IMR-90 (cell line): ENCODE data around the gene CSRNP3. TPM values are rescaled to one million over a fixed set of nuclear protein-coding genes. Genes with fewer than 3 reads are reported as not detected.

Experiments used
- ATAC-seq: fragments of 200-7000 bp; cut with Tn5 transposase; 2 replicates; pipeline ENCODE4 v1.9.1; 2020; ENCODE audit warnings: low read depth, mild to moderate bottlenecking, moderate library complexity
- BruUV-seq: library from RNA; stranded (reverse); fragments of 400-500 nt; replicated peaks from 2 replicates; lab custom pipeline; 2021; lab: Mats Ljungman, UMichigan
- CTCF ChIA-PET: fragments of 300-600 bp; formaldehyde crosslinking; extraction: SDS; loops from one replicate; lab custom pipeline; 2021; ENCODE audit warnings: antibody characterized with exemption; lab: Yijun Ruan, JAX
- POLR2A ChIA-PET: fragments of 300-600 bp; sonication (Branson Sonifier 250); formaldehyde crosslinking; loops from one replicate; lab custom pipeline; 2022; ENCODE audit warnings: antibody characterized with exemption; ENCODE audit not compliant: unreplicated experiment; lab: Charles Lee
- DNase-seq: peaks from one replicate; pipeline ENCODE4 v3.0.0; 2013
- H2AFZ ChIP-seq: replicated peaks from 2 replicates; pipeline ENCODE3; 2013; ENCODE audit warnings: low read length, mild to moderate bottlenecking; ENCODE audit not compliant: poor library complexity
- H2AK5ac ChIP-seq: 2 replicates; pipeline ENCODE4 v1.6.1; 2013; ENCODE audit warnings: low read depth, low read length, inconsistent platforms
- H2AK9ac ChIP-seq: replicated peaks from 2 replicates; pipeline ENCODE3; 2013; ENCODE audit warnings: mild to moderate bottlenecking, low read depth, low read length, moderate library complexity; ENCODE audit not compliant: poor library complexity
- H2BK120ac ChIP-seq: 2 replicates; pipeline ENCODE4 v1.6.1; 2013; ENCODE audit warnings: low read depth, low read length, inconsistent platforms
- H2BK15ac ChIP-seq: 3 replicates; pipeline ENCODE4 v1.6.1; 2013; ENCODE audit warnings: low read depth, low read length, inconsistent platforms
- H2BK20ac ChIP-seq: 2 replicates; pipeline ENCODE4 v1.6.1; 2013; ENCODE audit warnings: low read depth, mild to moderate bottlenecking, inconsistent platforms, low read length, moderate library complexity
- H2BK5ac ChIP-seq: 2 replicates; pipeline ENCODE4 v1.6.1; 2013; ENCODE audit warnings: mild to moderate bottlenecking, low read depth, low read length, inconsistent platforms; ENCODE audit not compliant: poor library complexity, severe bottlenecking
- H3K14ac ChIP-seq: replicated peaks from 2 replicates; pipeline ENCODE4 v1.6.1; 2013; ENCODE audit warnings: low read depth, low read length, inconsistent platforms
- H3K18ac ChIP-seq: 2 replicates; pipeline ENCODE4 v1.6.1; 2013; ENCODE audit warnings: low read depth, low read length, control low read depth
- H3K23ac ChIP-seq: 2 replicates; pipeline ENCODE4 v1.6.1; 2013; ENCODE audit warnings: low read depth, low read length, inconsistent platforms
- H3K27ac ChIP-seq: 2 replicates; pipeline ENCODE4 v1.5.1; 2013; ENCODE audit warnings: mild to moderate bottlenecking, control low read depth, low read length; ENCODE audit not compliant: insufficient read depth
- H3K27me3 ChIP-seq: 2 replicates; pipeline ENCODE4 v1.6.1; 2013; ENCODE audit warnings: low read length; ENCODE audit not compliant: control insufficient read depth, insufficient read depth
- H3K36me3 ChIP-seq: 2 replicates; pipeline ENCODE4 v1.6.1; 2013; ENCODE audit warnings: low read length, mixed read lengths; ENCODE audit not compliant: control insufficient read depth, insufficient read depth
- H3K4ac ChIP-seq: 2 replicates; pipeline ENCODE4 v1.6.1; 2013; ENCODE audit warnings: low read depth, low read length, inconsistent platforms
- H3K4me1 ChIP-seq: 2 replicates; pipeline ENCODE4 v1.6.1; 2013; ENCODE audit warnings: low read length, mixed read lengths; ENCODE audit not compliant: control insufficient read depth, insufficient read depth
- H3K4me2 ChIP-seq: 2 replicates; pipeline ENCODE4 v1.6.1; 2013; ENCODE audit warnings: low read depth, mild to moderate bottlenecking, control low read depth, low read length, moderate library complexity
- H3K4me3 ChIP-seq: 2 replicates; pipeline ENCODE4 v1.5.1; 2013; ENCODE audit warnings: low read depth, mild to moderate bottlenecking, control low read depth, low read length, moderate library complexity; ENCODE audit not compliant: insufficient read depth
- H3K56ac ChIP-seq: 2 replicates; pipeline ENCODE4 v1.6.1; 2013; ENCODE audit warnings: low read length, inconsistent platforms; ENCODE audit not compliant: insufficient read depth; ENCODE audit errors: extremely low read depth
- H3K79me1 ChIP-seq, 2 experiments: 2 replicates each; pipeline ENCODE4 v1.6.1; 2013; ENCODE audit warnings: low read length in 2 of 2, inconsistent platforms in 1 of 2, low read depth in 1 of 2
- H3K9ac ChIP-seq: 2 replicates; pipeline ENCODE4 v1.6.1; 2013; ENCODE audit warnings: low read depth, low read length, control low read depth
- H3K9me1 ChIP-seq: 2 replicates; pipeline ENCODE4 v1.6.1; 2013; ENCODE audit warnings: low read length, inconsistent platforms; ENCODE audit not compliant: insufficient read depth
- H3K9me3 ChIP-seq: 2 replicates; pipeline ENCODE4 v1.6.1; 2013; ENCODE audit warnings: low read length; ENCODE audit not compliant: control insufficient read depth, insufficient read depth
- H4K20me1 ChIP-seq: 2 replicates; pipeline ENCODE4 v1.6.1; 2013; ENCODE audit warnings: low read length, inconsistent platforms; ENCODE audit not compliant: insufficient read depth
- H4K5ac ChIP-seq: 2 replicates; pipeline ENCODE4 v1.6.1; 2013; ENCODE audit warnings: mild to moderate bottlenecking, low read depth, low read length, control low read depth
- H4K8ac ChIP-seq, 2 experiments: 2 replicates each; pipeline ENCODE4 v1.6.1; 2013; ENCODE audit warnings: low read depth in 2 of 2, low read length in 2 of 2, control low read depth in 1 of 2, inconsistent platforms in 1 of 2
- H4K91ac ChIP-seq: 2 replicates; pipeline ENCODE4 v1.6.1; 2013; ENCODE audit warnings: low read depth, low read length, inconsistent platforms; ENCODE audit not compliant: insufficient read depth
- CEBPB ChIP-seq: IDR thresholded peaks from 2 replicates; pipeline ENCODE4 v1.6.1; 2012; ENCODE audit warnings: low read depth, low read length, improper control_type of control experiment
- FOS ChIP-seq: fragments of 150-350 bp; IDR thresholded peaks from 2 replicates; pipeline ENCODE4 v1.6.1; 2016; ENCODE audit warnings: low read depth, low read length
- POLR2A ChIP-seq: IDR thresholded peaks from 2 replicates; pipeline ENCODE4 v1.6.1; 2012; ENCODE audit warnings: mild to moderate bottlenecking, low read depth, low read length
- WGBS, 2 experiments: methylation state at CpG; one replicate each; pipeline versions ENCODE4 v1.1.5 to v1.1.7; 2013; ENCODE audit warnings: missing lambda C conversion rate in 2 of 2; ENCODE audit not compliant: insufficient read length in 1 of 2; ENCODE audit errors: extremely low coverage in 2 of 2; 5-methylcytosine and 5-hydroxymethylcytosine counted together
- dilution Hi-C: fragments of 300-500 bp; cut with HindIII; formaldehyde crosslinking; loops from one replicate; pipeline ENCODE4 v1.14.3; 2018; ENCODE audit warnings: low sequenced_read_pairs; ENCODE audit not compliant: unreplicated experiment
- in situ Hi-C: fragments of 300-500 bp; cut with MboI; formaldehyde crosslinking; loops from 3 replicates; pipeline ENCODE4 v1.14.3; 2019; ENCODE audit warnings: low sequenced_read_pairs, inconsistent platforms, mixed read lengths
- intact Hi-C: fragments of 100-400 bp; cut with micrococcal nuclease; formaldehyde crosslinking; loops from 2 replicates; pipeline ENCODE4 v1.10.0; 2022
- polyA plus RNA-seq, 3 experiments: library from polyadenylated mRNA; depleted of rRNA; stranded (reverse); fragments of >200 nt; gene quantifications; 2 replicates each; pipeline ENCODE4 v1.2.3, GENCODE V29; 2012; ENCODE audit warnings: low replicate concordance in 1 of 3
- total RNA-seq: library from RNA; depleted of rRNA; stranded (reverse); fragments of >200 nt; gene quantifications from 2 replicates; pipeline ENCODE4 v1.2.3, GENCODE V29; 2012

The CSRNP3 gene
- total and polyA plus RNA-seq, 2 of the 4 experiments (the other 2 are of a cell fraction), result 0.21 to 0.72 TPM

DNA sequence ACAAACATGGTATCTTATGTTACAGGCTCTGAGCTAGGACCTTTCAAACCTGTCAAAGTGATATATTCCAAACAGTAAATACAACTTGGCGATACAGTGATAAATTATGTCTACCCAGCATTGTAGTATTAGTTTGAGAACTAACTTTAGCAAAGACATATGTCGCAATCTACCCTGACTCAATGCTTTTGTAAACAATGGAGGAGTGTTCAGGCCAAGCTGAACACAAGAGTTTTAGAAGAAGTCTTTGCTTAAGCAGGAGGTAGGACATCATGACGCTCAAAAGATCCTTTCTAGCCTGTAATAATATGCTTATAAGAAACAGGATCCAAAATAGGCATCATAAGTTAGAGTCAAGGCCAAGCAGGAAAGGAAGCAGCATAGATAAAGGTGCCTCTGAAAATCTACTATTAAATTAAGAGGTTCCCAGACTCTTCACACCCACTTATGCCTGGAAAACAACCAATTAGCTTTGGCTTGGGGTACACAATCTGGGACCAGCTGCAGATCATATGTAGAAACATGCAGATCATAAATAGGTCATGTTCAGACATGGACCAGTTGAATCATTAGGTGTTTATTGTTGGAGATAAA, 132.5 kb downstream of the CSRNP3 start:
- H3K9ac ChIP-seq, result no peak overlapping the region
- dilution Hi-C loops, result no loop called here
- H3K4me1 ChIP-seq, result no peaks in the 10 kb centered on the region
- no peaks in the 10 kb centered on the region for H3K79me1 ChIP-seq
- H3K23ac ChIP-seq, result no peak overlapping the region
- TF ChIP-seq POLR2A (no peak), FOS (no peak), CEBPB (peak; percentile 97)
- H3K27me3 ChIP-seq, result no peaks in the 10 kb centered on the region
- H3K4me2 ChIP-seq, result no peak overlapping the region
- peak; percentile 77 for ATAC-seq
- H4K5ac ChIP-seq, result no peak overlapping the region
- no peaks in the 10 kb centered on the region for H4K20me1 ChIP-seq
- no peak overlapping the region for H4K8ac ChIP-seq
- no peak overlapping the region for H2BK120ac ChIP-seq
- no peaks in the 10 kb centered on the region for H3K9me3 ChIP-seq
- H3K4me3 ChIP-seq, result no peak overlapping the region
- H3K27ac ChIP-seq, result no peak overlapping the region
- no peak overlapping the region for H3K18ac ChIP-seq
- no peak overlapping the region for H2BK5ac ChIP-seq
- in situ Hi-C loops, result no loop called here
- intact Hi-C loops, result no loop called here
- no peak overlapping the region for H3K4ac ChIP-seq
- peak; percentile 58 for DNase-seq
- no peak overlapping the region for H3K56ac ChIP-seq
- no CpG with 5 or more reads among the region's 3 CpGs for WGBS, 2 experiments
- no peak overlapping the region for H3K14ac ChIP-seq
- H3K36me3 ChIP-seq, result no peaks in the 10 kb centered on the region
- H2BK15ac ChIP-seq, result no peak overlapping the region
- no peak overlapping the region for H2BK20ac ChIP-seq
- H2AFZ ChIP-seq, result no peak overlapping the region
- no TSS peak for BruUV-seq
- H3K9me1 ChIP-seq, result no peaks in the 10 kb centered on the region
- ChIA-PET CTCF (no interaction called here), POLR2A (no interaction called here)
- H2AK5ac ChIP-seq, result no peak overlapping the region
- no peak overlapping the region for H4K91ac ChIP-seq
- no peak overlapping the region for H2AK9ac ChIP-seq
